Esophagus muscularis mucosa (tissue), 4 donors: ENCODE results near the gene TFF2.

Experiments used
- CTCF ChIP-seq, 3 experiments: fragments of 200-600 bp in 2 of 3; fragments of 450-650 bp in 1 of 3; sonication (generic) in 2 of 3; IDR thresholded peaks; one replicate each; pipeline ENCODE4 v1.5.1; 2017 to 2019; ENCODE audit warnings: antibody characterized with exemption in 3 of 3, mild to moderate bottlenecking in 2 of 3, moderate library complexity in 1 of 3
- EP300 ChIP-seq: sonication (generic); formaldehyde crosslinking; IDR thresholded peaks from one replicate; pipeline ENCODE4 v1.6.1; 2017; ENCODE audit warnings: antibody characterized with exemption
- POLR2A ChIP-seq: fragments of 450-650 bp; IDR thresholded peaks from one replicate; pipeline ENCODE4 v1.6.1; 2017; ENCODE audit warnings: antibody characterized with exemption, moderate library complexity, mild to moderate bottlenecking, low read depth
- POLR2AphosphoS5 ChIP-seq, 2 donors: sonication (generic); formaldehyde crosslinking; IDR thresholded peaks; one replicate each; pipeline ENCODE4 v1.6.1; 2017; ENCODE audit warnings: antibody characterized with exemption in 2 of 2

DNA sequence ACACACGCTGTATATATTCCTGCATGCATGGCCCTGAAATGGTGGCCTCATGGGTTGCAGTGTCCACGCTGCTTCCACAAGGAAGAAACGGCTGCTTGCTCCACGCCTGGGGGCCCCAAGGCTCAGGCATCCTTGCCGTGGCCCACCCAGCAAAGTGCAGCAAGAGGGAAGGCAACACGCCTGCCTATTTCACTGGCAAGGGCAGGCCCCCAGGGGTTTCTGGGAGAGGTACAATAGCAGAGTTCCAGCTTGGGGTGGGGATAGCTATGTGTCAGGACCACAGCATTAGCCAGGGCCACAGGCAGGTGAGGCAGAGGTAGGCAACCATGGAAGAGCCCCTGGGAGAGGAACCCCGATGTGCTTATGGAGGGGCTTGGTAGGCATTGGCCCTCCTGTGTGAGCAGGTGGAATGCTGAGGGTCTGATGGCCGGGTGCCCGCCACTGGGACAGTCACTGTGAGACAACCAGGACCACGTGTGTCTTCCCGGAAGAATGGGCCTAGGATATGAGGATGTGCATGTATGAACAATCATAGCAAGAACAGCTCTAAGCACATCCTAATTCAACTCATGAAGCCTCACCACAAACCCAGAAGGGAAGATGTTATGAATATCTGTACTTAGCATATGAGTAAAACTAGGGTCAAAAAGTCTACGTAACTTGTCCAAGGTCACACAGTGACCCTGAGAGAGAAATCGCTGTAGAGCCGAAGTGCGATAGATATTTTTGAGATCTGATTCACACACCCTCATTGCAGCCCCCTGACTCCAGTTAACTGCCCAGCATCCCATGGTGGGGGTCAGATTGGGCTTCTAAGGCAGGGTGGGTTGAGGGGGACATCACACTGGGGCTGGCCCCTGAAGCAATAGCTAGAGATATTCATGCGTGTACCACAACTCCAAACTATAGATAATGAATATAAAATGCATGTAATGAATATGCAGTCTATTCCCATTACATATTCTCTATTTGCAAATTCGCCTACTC lies 11.8 kb downstream of the TFF2 start:
- no peak for TF ChIP-seq POLR2A
- TF ChIP-seq CTCF (IDR thresholded peaks at IDR 0.05) = no peak
- no peak for TF ChIP-seq POLR2AphosphoS5 (IDR thresholded peaks at IDR 0.05)
- TF ChIP-seq EP300 = no peak
